GM18873 (cell line): ENCODE measurements around the gene KCNH3.

ENCODE experiments used
- ATAC-seq: cut with Tn5 transposase; IDR thresholded peaks from one replicate; pipeline ENCODE4 v1.9.1; 2021; ENCODE audit warnings: mild to moderate bottlenecking, moderate library complexity, moderate number of reproducible peaks; ENCODE audit not compliant: unreplicated experiment, low FRiP score

Gene KCNH3

GRCh38 chr12:49543914-49544815, 5.3 kb downstream of the KCNH3 start:
- no peak for ATAC-seq

GRCh38 chr12:49545815-49546214, 7.0 kb downstream of the KCNH3 start:
- no peak for ATAC-seq

DNA sequence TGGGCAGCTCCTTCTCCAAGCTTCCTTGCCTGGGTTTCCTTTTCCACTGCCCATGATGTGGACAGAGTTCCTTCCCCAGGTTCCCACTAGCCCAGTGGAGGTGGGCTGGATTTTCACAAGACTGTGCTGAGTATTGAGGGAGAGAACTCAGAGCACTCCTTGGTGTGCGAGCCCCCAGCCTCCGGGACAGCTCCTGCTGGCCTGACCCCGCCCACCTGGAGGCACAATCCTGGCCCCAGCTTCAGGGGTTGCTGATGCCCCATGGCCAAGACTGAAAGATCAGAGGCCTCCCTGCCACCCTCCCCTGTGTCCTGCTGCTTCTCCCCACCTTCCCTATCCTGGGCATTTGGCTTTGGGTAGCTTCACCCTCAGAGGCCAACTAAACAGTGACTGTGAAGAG, 7.7 kb downstream of the KCNH3 start:
- no peak for ATAC-seq

GRCh38 chr12:49547090-49547690, 8.4 kb downstream of the KCNH3 start:
- ATAC-seq: no peak

DNA sequence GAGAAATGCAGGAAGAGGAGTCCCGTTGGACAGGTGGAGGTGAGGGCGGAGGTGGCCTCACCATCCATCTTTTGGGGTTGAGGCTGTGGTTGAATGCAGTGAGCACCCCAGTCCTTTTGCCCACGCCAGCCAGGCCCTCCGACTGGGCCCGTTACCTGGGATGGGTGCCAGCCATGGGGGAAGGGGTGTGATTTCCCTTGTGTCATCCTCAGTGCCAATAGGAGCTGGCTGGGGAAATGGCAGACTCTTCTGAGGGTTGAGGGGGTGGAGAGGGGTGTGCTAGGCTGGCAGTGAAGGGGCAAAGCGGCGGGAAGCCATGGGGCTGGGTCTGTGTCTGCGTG, 9.6 kb downstream of the KCNH3 start:
- ATAC-seq: no peak

GRCh38 chr12:49548822-49549648, 10.2 kb downstream of the KCNH3 start:
- no peak for ATAC-seq

DNA sequence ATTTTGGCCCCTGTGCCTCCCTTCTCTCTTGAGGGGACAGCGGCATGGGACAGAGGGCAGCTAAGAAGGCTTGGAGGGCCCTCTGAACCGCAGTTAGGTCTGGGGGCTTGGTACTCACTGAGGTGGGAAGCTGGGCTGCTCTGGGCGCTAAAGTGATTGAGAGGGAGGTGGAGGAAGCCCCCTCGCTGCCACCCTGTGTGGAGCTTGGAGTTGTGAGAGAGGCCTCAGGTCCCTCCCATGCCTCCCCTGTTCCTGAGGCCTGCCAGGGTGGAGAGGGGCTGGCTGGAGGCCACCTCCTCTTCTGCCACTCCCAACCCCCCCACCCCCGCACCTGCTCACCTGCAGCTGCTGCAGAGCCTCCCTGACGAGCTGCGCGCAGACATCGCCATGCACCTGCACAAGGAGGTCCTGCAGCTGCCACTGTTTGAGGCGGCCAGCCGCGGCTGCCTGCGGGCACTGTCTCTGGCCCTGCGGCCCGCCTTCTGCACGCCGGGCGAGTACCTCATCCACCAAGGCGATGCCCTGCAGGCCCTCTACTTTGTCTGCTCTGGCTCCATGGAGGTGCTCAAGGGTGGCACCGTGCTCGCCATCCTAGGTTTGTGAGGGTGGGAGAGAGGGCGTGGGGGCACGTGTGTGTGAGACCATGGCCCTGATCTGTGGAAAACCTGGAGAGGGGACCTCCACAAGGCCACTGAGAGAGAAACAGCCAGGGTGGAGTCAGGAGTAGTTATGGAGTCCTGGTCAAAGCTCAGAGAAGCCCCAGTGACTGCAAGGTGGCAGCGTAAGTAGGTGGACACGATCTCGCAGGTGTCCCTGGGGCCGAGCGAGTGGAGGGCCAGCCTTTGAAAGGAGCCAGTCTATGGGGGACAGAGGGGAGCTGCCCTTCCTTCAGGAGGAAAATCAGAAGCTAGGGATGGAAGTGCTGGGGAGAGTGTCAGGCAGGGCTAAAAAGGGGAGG, 11.2 kb downstream of the KCNH3 start:
- ATAC-seq: no peak

DNA sequence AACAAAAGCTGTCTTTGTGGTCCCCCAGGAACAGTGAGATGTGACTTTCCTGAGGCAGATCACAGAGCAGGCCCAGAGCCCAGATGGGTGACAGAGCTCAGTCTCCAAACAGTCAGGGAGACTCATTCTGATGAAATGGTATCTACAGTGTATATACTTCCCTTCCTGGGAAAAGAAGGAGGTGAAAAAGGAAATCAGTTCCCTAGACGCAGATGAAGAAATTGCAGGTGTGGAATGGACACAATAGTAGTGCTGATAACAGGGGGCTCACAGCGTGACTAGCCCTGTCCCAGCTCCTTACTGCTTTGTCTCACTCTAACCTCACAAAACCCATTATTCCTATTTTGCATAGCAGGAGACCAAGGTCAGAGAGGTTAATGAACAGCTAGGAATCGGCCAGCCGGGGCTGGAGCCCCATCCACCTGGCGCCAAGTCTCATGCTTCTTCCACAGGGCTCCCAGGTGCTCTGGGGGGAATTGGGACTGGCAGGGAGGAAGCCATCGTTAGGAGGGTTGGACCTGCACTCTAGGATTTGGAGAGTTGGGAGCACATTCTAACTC, 11.9 kb downstream of the KCNH3 start:
- no peak for ATAC-seq

GRCh38 chr12:49552014-49552413, 13.2 kb downstream of the KCNH3 start:
- no peak for ATAC-seq

DNA sequence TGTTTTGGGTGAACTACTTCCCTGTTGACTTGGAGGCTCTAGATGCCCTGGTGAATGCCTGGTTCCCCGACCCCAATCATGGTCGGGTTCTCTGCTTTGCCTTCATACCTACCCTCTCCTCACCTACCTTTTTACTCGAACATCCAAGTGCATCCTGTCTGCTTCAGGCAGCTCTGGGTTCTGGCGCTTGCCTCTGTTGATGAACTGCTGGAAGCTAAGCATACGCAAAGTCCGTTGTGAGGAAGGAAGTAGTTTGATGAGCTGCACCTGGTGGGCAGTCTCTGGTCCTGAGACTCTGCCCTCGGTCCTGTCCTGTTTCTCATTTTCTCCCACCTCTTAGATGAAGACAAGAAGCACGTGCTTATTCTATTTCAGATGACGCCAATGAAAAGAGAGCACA, 13.6 kb downstream of the KCNH3 start:
- no peak for ATAC-seq

- ATAC-seq: no peak
Measured at GRCh38 chr12:49552899-49553298, 14.1 kb downstream of the KCNH3 start.

GRCh38 chr12:49553512-49554088, 14.8 kb downstream of the KCNH3 start:
- ATAC-seq: no peak

DNA sequence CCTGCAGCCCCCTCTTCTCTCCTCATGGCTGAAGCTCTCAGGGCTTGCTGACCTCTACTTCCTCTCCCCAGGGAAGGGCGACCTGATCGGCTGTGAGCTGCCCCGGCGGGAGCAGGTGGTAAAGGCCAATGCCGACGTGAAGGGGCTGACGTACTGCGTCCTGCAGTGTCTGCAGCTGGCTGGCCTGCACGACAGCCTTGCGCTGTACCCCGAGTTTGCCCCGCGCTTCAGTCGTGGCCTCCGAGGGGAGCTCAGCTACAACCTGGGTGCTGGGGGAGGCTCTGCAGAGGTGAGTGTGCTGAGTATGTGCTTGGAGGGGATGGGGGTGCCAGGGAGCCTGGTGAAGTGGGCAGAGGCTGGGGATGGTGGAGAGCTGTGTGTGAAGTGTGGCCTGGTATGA, 15.4 kb downstream of the KCNH3 start:
- ATAC-seq: no peak

DNA sequence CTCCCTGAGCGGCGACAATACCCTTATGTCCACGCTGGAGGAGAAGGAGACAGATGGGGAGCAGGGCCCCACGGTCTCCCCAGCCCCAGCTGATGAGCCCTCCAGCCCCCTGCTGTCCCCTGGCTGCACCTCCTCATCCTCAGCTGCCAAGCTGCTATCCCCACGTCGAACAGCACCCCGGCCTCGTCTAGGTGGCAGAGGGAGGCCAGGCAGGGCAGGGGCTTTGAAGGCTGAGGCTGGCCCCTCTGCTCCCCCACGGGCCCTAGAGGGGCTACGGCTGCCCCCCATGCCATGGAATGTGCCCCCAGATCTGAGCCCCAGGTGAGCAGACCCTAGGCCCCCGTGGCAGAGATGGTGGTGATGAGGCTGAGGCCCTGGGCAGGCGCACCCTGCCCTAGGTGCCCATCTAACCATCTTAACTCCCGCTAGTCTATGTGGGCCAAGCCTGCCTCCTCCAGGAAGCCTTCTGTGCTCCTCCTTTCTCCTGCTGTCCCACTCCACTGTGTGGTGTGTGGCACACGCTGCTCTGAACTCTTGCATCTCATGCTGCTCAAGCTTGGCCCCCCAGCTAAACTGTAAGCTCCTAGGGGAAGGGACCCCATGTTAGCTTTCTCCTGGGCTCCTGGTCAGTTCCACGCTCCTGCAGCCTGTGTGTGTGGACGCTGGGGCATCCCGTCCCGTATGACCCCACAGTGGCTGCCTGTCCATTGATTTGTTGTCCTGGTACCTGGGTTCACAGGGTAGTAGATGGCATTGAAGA, 17.0 kb downstream of the KCNH3 start:
- no peak for ATAC-seq

DNA sequence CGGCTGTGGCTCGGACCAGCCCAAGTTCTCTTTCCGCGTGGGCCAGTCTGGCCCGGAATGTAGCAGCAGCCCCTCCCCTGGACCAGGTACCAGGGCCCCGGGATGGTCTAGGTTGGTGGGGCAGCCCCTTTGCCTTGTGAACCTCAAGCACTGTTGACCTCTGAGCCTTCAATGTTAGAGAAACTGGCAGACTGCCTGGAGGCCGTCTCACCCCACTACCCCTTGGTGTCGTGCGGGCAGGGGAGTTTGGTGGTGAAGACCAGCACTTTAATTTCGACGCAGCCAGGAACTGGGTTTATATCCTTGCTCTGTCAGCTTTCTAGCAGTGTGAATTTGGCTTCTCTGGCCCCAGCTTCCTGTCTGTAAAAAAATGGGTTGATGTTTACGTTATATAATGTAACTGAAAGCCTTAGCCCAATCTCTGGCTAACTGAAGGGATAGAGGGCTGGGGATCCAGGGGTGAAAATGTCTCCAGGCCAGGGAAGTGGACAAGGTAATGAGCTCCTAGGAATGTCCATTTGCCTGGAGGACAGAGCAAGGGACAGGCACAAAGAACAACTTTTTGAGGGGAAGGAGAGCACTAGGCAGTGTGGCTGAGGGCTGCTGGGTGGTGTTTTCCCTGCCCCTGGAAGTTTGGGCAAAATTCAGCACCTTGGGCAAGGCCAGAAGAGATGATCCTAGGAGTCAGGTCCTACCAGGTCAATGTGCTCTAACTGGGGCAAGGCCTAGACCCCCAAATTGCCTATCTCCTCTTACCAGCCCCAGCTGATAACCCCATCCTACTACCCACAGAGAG, 17.8 kb downstream of the KCNH3 start:
- ATAC-seq: no peak

GRCh38 chr12:49557187-49557916, 18.5 kb downstream of the KCNH3 start:
- ATAC-seq: no peak

GRCh38 chr12:49557917-49558215, 19.0 kb downstream of the KCNH3 start:
- no peak for ATAC-seq

GRCh38 chr12:49558526-49558925, 19.7 kb downstream of the KCNH3 start:
- ATAC-seq: no peak
